HepG2 (cell line): ENCODE measurements around the gene HK2. TPM values are rescaled to one million over a fixed set of nuclear protein-coding genes. Genes with fewer than 3 reads are reported as not detected.
A peak's percentile ranks its signal among the peaks of the same experiment; 100 is the strongest.

Experiments
- ARHGAP35 ChIP-seq: sonication (generic); formaldehyde crosslinking; IDR thresholded peaks from 2 replicates; pipeline ENCODE4 v1.9.0; 2022; ENCODE audit warnings: mild to moderate bottlenecking, inconsistent platforms, moderate library complexity, missing genetic modification reagents, borderline replicate concordance
- CBX5 ChIP-seq: sonication (generic); formaldehyde crosslinking; IDR thresholded peaks from 2 replicates; pipeline ENCODE4 v1.4.0; 2020; ENCODE audit warnings: missing genetic modification reagents, borderline replicate concordance
- HNF4A ChIP-seq: sonication (generic); formaldehyde crosslinking; IDR thresholded peaks from 2 replicates; pipeline ENCODE4 v1.4.0; 2020; ENCODE audit warnings: missing genetic modification reagents
- NCOA2 ChIP-seq: sonication (generic); formaldehyde crosslinking; IDR thresholded peaks from 2 replicates; pipeline ENCODE4 v1.8.0; 2022; ENCODE audit warnings: inconsistent platforms
- SIN3B ChIP-seq: fragments of 150-350 bp; IDR thresholded peaks from 2 replicates; pipeline ENCODE4 v1.6.1; 2014; ENCODE audit warnings: low read length
- SKIL ChIP-seq: sonication (generic); formaldehyde crosslinking; IDR thresholded peaks from 2 replicates; pipeline ENCODE4 v1.8.0; 2022; ENCODE audit warnings: missing genetic modification reagents, mild to moderate bottlenecking, moderate library complexity, borderline replicate concordance
- SNRNP70 ChIP-seq: fragments of 200-400 bp; formaldehyde crosslinking; IDR thresholded peaks from 2 replicates; pipeline ENCODE4 v1.6.1; 2017; ENCODE audit warnings: mild to moderate bottlenecking, low read depth, low read length, moderate library complexity
- SPEN ChIP-seq: sonication (generic); formaldehyde crosslinking; IDR thresholded peaks from 2 replicates; pipeline ENCODE4 v1.5.1; 2020; ENCODE audit warnings: low read depth, mild to moderate bottlenecking, missing genetic modification reagents
- TEAD3 ChIP-seq: optimal IDR thresholded peaks from 2 replicates; pipeline ENCODE3; 2016; ENCODE audit warnings: borderline replicate concordance
- TMF1 ChIP-seq: sonication (generic); formaldehyde crosslinking; IDR thresholded peaks from 2 replicates; pipeline ENCODE4 v1.8.1; 2022; ENCODE audit warnings: low read depth, missing genetic modification reagents
- ZBTB33 ChIP-seq: sonication (generic); formaldehyde crosslinking; IDR thresholded peaks from 2 replicates; pipeline ENCODE4 v1.4.0; 2020; ENCODE audit warnings: missing genetic modification reagents
- ZBTB8A ChIP-seq: sonication (generic); formaldehyde crosslinking; IDR thresholded peaks from 2 replicates; pipeline ENCODE4 v1.4.0; 2020; ENCODE audit warnings: mild to moderate bottlenecking, low read depth, missing genetic modification reagents, borderline replicate concordance
- ZNF207 ChIP-seq: fragments of 450-650 bp; IDR thresholded peaks from 2 replicates; pipeline ENCODE4 v1.6.1; 2016; ENCODE audit warnings: antibody characterized with exemption, borderline replicate concordance
- ZNF224 ChIP-seq: sonication (generic); formaldehyde crosslinking; IDR thresholded peaks from 2 replicates; pipeline ENCODE4 v1.5.0; 2020; ENCODE audit warnings: mild to moderate bottlenecking, missing genetic modification reagents
- ZNF263 ChIP-seq: sonication (generic); formaldehyde crosslinking; IDR thresholded peaks from 2 replicates; pipeline ENCODE4 v1.4.0; 2020; ENCODE audit warnings: missing genetic modification reagents
- ZNF274 ChIP-seq: sonication (generic); formaldehyde crosslinking; IDR thresholded peaks from 2 replicates; pipeline ENCODE4 v1.5.1; 2020; ENCODE audit warnings: mild to moderate bottlenecking, missing genetic modification reagents
- ZNF280D ChIP-seq: sonication (generic); formaldehyde crosslinking; IDR thresholded peaks from 2 replicates; pipeline ENCODE4 v1.5.1; 2020; ENCODE audit warnings: mild to moderate bottlenecking, missing genetic modification reagents
- ZNF510 ChIP-seq: sonication (generic); formaldehyde crosslinking; IDR thresholded peaks from 2 replicates; pipeline ENCODE4 v1.4.0; 2020; ENCODE audit warnings: low read depth, mild to moderate bottlenecking, missing genetic modification reagents
- ZNF543 ChIP-seq: sonication (generic); formaldehyde crosslinking; IDR thresholded peaks from 2 replicates; pipeline ENCODE4 v1.4.0; 2020; ENCODE audit warnings: mild to moderate bottlenecking, missing genetic modification reagents
- ZNF598 ChIP-seq: sonication (generic); formaldehyde crosslinking; IDR thresholded peaks from 2 replicates; pipeline ENCODE4 v1.5.1; 2020; ENCODE audit warnings: mild to moderate bottlenecking, missing genetic modification reagents, borderline replicate concordance
- ZNF615 ChIP-seq: sonication (generic); formaldehyde crosslinking; IDR thresholded peaks from 2 replicates; pipeline ENCODE4 v1.5.0; 2020; ENCODE audit warnings: mild to moderate bottlenecking, missing genetic modification reagents, borderline replicate concordance
- ZNF747 ChIP-seq: sonication (generic); formaldehyde crosslinking; IDR thresholded peaks from 2 replicates; pipeline ENCODE4 v1.8.1; 2023; ENCODE audit warnings: missing genetic modification reagents, mild to moderate bottlenecking, borderline replicate concordance
- ZNF792 ChIP-seq: IDR thresholded peaks from 2 replicates; pipeline ENCODE4 v1.6.1; 2016
- ZSCAN31 ChIP-seq: sonication (generic); formaldehyde crosslinking; IDR thresholded peaks from 2 replicates; pipeline ENCODE4 v1.5.0; 2020; ENCODE audit warnings: low read depth, mild to moderate bottlenecking, missing genetic modification reagents
- polyA plus RNA-seq, 8 experiments: library from polyadenylated mRNA; depleted of rRNA in 3 of 8; stranded (reverse) in 7 of 8; unstranded in 1 of 8; fragments of >200 nt; fragmentation: Illumina TruSeq in 4 of 8; extraction: Trizol in 4 of 8; gene quantifications; 2 replicates each; pipeline versions ENCODE4 v1.2.1 to v1.2.3, GENCODE V29; 2011 to 2016; ENCODE audit warnings: low read depth in 4 of 8, missing spikeins in 1 of 8, mixed read lengths in 1 of 8; ENCODE audit not compliant: insufficient read depth in 1 of 8
- total RNA-seq, 5 experiments: library from RNA; depleted of rRNA; stranded (reverse); fragments of >200 nt; fragmentation: Illumina TruSeq; extraction: Trizol; gene quantifications; 2 replicates each; pipeline ENCODE4 v1.2.3, GENCODE V29; 2016; ENCODE audit warnings: low read depth in 1 of 5

Gene HK2
- total and polyA plus RNA-seq, 2 of the 13 experiments (the other 11 are each of a cell fraction or from before 2014, with no cell fraction given), result 13.2 to 101 TPM

DNA sequence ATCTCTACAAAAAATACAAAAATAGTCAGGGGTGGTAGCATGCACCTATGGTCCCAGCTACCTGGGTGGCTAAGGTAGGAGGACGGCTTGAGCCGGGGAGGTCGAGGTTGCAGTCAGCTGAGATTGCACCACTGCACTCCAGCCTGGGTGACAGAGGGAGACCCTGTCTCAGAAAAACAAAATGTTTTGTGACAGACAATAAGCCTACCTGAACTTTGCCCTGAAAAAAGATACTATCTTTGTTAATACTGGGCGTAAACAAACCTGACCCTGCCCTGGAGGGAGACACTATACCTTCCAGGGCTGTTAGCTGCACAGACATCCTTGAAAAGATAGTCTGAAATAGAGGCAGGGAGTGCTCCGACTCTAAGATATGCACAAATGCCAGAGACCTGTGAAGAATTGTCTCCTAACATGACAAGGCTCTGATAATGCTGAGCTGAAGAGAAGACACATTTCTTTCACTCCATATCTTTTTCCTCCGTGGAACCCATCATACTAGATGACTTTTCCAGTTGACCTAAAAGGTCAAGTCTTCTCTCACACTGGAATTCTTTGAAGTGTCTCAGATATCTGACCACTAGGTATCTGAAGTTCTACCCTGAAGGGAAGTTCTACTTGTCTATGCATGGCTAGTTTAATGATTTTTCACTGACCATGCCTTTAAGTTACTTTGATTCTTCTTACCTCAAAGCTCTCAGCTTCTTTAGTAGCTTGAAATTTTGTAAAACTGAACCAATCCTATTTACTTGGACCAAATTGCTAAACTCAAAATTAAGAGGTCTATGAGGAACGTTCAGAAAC lies 20.9 kb upstream of the HK2 start (continued):
- TF ChIP-seq TEAD3 (CRISPR knock-in tag) (peak; percentile 59), SNRNP70 (no peak), ZSCAN31 (CRISPR knock-in tag) (no peak), CBX5 (CRISPR knock-in tag) (peak; percentile 45; the same call in 1 of the 2 replicates), ZNF792 (CRISPR knock-in tag) (no peak), NCOA2 (peak; percentile 85), SIN3B (no peak), ARHGAP35 (no peak), ZNF510 (CRISPR knock-in tag) (no peak), SPEN (peak; percentile 33; the same call in 1 of the 2 replicates), ZNF280D (CRISPR knock-in tag) (peak; percentile 28; the same call in 1 of the 2 replicates), TMF1 (CRISPR knock-in tag) (0 out of 2 replicates have a peak, but pooled peaks have one; percentile 43), ZNF224 (CRISPR knock-in tag) (no peak), ZNF747 (CRISPR knock-in tag) (no peak), ZNF615 (no peak), ZNF207 (no peak), HNF4A (CRISPR knock-in tag) (peak; percentile 91), ZNF274 (CRISPR knock-in tag) (no peak), ZNF598 (CRISPR knock-in tag) (no peak), ZBTB8A (CRISPR knock-in tag) (no peak), ZNF263 (CRISPR knock-in tag) (peak; percentile 76), ZBTB33 (no peak), SKIL (CRISPR knock-in tag) (peak; percentile 92), ZNF543 (CRISPR knock-in tag) (no peak)
